Natural killer cell (primary cell): ENCODE results near the gene PPP2R5A. TPM values are rescaled to one million over a fixed set of nuclear protein-coding genes. Genes with fewer than 3 reads are reported as not detected.

Experiments used
- ATAC-seq, 3 donors: fragments of 150-1000 bp in 2 of 3; fragments of 200-7000 bp in 1 of 3; cut with Tn5 transposase; 1 replicate in 1 of 3; 2 replicates in 2 of 3; pipeline ENCODE4 v1.10.0; 2021; ENCODE audit warnings: mild to moderate bottlenecking in 2 of 3, moderate library complexity in 2 of 3
- DNase-seq, 2 donors: peaks; one replicate each; pipeline versions ENCODE4 v3.0.0 to v3.0.0-alpha.2; 2013 to 2021; ENCODE audit warnings: mixed read lengths in 1 of 2
- H3K27ac ChIP-seq: one replicate; pipeline ENCODE4 v1.5.1; 2013; ENCODE audit warnings: mild to moderate bottlenecking, low read length
- H3K27me3 ChIP-seq: one replicate; pipeline ENCODE4 v1.6.1; 2013; ENCODE audit warnings: low read length; ENCODE audit not compliant: control insufficient read depth, insufficient read depth
- H3K36me3 ChIP-seq: one replicate; pipeline ENCODE4 v1.6.1; 2013; ENCODE audit warnings: low read length; ENCODE audit not compliant: control insufficient read depth, insufficient read depth
- H3K4me1 ChIP-seq: one replicate; pipeline ENCODE4 v1.6.1; 2013; ENCODE audit warnings: low read length; ENCODE audit not compliant: control insufficient read depth, insufficient read depth
- H3K4me3 ChIP-seq: one replicate; pipeline ENCODE4 v1.5.1; 2013; ENCODE audit warnings: low read length
- H3K9me3 ChIP-seq: one replicate; pipeline ENCODE4 v1.6.1; 2013; ENCODE audit warnings: low read length; ENCODE audit not compliant: control insufficient read depth, insufficient read depth
- H3K27ac Mint-ChIP-seq, 2 donors: one replicate each; pipeline ENCODE4 v1.8.0; 2022; ENCODE audit warnings: mild to moderate bottlenecking in 2 of 2, mixed read lengths in 2 of 2, moderate library complexity in 1 of 2
- H3K27me3 Mint-ChIP-seq, 2 donors: one replicate each; pipeline ENCODE4 v1.8.0; 2022; ENCODE audit warnings: low read depth in 2 of 2, mixed read lengths in 2 of 2
- H3K36me3 Mint-ChIP-seq: one replicate; pipeline ENCODE4 v1.8.0; 2022; ENCODE audit warnings: mixed read lengths
- H3K4me1 Mint-ChIP-seq, 2 donors: one replicate each; pipeline ENCODE4 v1.8.0; 2022; ENCODE audit warnings: mixed read lengths in 2 of 2
- H3K4me3 Mint-ChIP-seq: one replicate; pipeline ENCODE4 v1.8.0; 2022; ENCODE audit warnings: mild to moderate bottlenecking, moderate library complexity, mixed read lengths
- H3K9me3 Mint-ChIP-seq, 2 donors: one replicate each; pipeline ENCODE4 v1.8.0; 2022; ENCODE audit warnings: mixed read lengths in 2 of 2
- WGBS: methylation state at CpG from one replicate; pipeline ENCODE4 v1.1.7; 2013; ENCODE audit warnings: missing lambda C conversion rate; ENCODE audit not compliant: insufficient coverage; 5-methylcytosine and 5-hydroxymethylcytosine counted together
- intact Hi-C: fragments of 100-400 bp; cut with micrococcal nuclease; formaldehyde crosslinking; loops from one replicate; pipeline ENCODE4 v1.14.2; 2022
- total RNA-seq, 4 donors: library from RNA; stranded (reverse); fragments of 120-200 nt in 1 of 4; gene quantifications; one replicate each; pipeline versions ENCODE4 v1.2.3 to v1.2.4, GENCODE V29; 2013 to 2022
- TF ChIP-seq, protein P1 (sequence below): fragments of 200-600 bp; IDR thresholded peaks from one replicate; pipeline ENCODE4 v1.8.0; 2022; ENCODE audit warnings: antibody characterized with exemption

Gene PPP2R5A
- total RNA-seq, 3 donors from 2014 or later (not counting 1 experiment from before 2014, with no cell fraction given) = 74.0 to 99.8 (median 86.4) TPM

DNA sequence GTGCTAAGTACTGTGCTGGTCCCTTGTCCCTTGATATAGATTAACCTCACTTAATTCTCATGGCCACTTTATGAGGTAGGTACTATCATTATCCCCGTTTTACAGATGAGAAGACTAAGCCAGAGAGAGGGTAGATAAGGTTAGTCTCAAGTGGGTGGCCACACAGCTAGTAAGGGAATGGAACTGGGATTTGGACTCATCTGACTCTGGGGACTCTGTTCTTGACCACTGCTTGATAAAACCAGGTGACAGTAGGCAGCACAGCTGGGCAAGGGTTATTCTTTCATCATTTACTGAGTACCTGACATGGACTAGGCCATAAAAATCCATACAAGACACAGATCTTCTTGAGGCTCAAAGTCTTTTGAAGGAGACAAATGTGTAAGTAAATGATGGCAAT lies 37.2 kb upstream of the PPP2R5A start:
- 90% methylated on average over 1 of the region's 1 CpG for WGBS
- Mint-ChIP-seq H3K4me1 (peaks cover 34 to 42% of the 10 kb centered on the region in 2 donors), H3K4me3 (no peak overlapping the region), H3K9me3 (no peaks in the 10 kb centered on the region), H3K27me3 (no peaks in the 10 kb centered on the region), H3K27ac (no peak overlapping the region), H3K36me3 (no peaks in the 10 kb centered on the region)
- peaks cover 14% of the 10 kb centered on the region for H3K4me1 ChIP-seq
- no peak overlapping the region for H3K27ac ChIP-seq
- intact Hi-C loops = no loop called here
- no peaks in the 10 kb centered on the region for H3K9me3 ChIP-seq
- TF ChIP-seq, protein P1, sequence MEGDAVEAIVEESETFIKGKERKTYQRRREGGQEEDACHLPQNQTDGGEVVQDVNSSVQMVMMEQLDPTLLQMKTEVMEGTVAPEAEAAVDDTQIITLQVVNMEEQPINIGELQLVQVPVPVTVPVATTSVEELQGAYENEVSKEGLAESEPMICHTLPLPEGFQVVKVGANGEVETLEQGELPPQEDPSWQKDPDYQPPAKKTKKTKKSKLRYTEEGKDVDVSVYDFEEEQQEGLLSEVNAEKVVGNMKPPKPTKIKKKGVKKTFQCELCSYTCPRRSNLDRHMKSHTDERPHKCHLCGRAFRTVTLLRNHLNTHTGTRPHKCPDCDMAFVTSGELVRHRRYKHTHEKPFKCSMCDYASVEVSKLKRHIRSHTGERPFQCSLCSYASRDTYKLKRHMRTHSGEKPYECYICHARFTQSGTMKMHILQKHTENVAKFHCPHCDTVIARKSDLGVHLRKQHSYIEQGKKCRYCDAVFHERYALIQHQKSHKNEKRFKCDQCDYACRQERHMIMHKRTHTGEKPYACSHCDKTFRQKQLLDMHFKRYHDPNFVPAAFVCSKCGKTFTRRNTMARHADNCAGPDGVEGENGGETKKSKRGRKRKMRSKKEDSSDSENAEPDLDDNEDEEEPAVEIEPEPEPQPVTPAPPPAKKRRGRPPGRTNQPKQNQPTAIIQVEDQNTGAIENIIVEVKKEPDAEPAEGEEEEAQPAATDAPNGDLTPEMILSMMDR = no peak
- no peak for ATAC-seq
- H3K4me3 ChIP-seq = no peak overlapping the region
- no peaks in the 10 kb centered on the region for H3K27me3 ChIP-seq
- no peaks in the 10 kb centered on the region for H3K36me3 ChIP-seq
- DNase-seq = no peak

DNA sequence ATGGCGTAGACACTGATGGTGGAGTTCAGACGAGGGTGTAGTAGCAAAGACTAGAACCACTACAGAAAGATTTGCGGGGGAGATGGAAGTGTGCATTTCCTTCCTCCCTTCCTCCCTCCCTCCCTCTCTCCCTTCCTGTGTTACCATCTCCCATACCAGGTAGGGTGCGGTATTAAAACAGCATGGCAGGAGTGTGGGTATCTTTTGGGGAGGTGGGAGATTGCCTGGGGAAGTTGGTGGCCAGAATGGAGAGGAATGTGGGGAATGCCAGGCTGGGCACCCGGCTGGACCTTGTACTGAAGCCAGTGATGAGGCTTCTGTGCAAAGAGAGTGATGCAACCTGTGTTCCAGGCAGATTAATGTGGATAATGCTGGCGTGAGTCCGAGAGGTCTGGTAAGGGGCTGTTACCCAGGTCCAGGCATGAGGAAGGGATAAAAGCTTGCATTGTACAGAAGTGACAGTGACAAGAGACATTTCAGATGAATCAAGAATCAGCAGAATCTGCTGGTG lies 30.3 kb upstream of the PPP2R5A start:
- Histone ChIP-seq H3K36me3 (no peaks in the 10 kb centered on the region), H3K27ac (peak overlapping the region; percentile 75), H3K4me3 (no peak overlapping the region), H3K4me1 (peaks cover 51% of the 10 kb centered on the region), H3K9me3 (no peaks in the 10 kb centered on the region), H3K27me3 (no peaks in the 10 kb centered on the region)
- Mint-ChIP-seq H3K4me1 (peaks cover 57 to 80% of the 10 kb centered on the region in 2 donors), H3K27me3 (no peaks in the 10 kb centered on the region), H3K4me3 (peak overlapping the region; percentile 51), H3K36me3 (no peaks in the 10 kb centered on the region), H3K27ac (peak overlapping the region; percentile 83 to 88), H3K9me3 (peaks cover 0 to 2% of the 10 kb centered on the region in 2 donors)
- DNase-seq (peak in 1 of 2 donors; percentile 51), ATAC-seq (no peak)
- intact Hi-C loops = loop anchor here (10.0 kb wide), 1 partner anchor 90 kb away; no protein-coding TSS in a partner anchor
- 57% methylated on average over 4 of the region's 7 CpGs for WGBS
- TF ChIP-seq, protein P1 = no peak

DNA sequence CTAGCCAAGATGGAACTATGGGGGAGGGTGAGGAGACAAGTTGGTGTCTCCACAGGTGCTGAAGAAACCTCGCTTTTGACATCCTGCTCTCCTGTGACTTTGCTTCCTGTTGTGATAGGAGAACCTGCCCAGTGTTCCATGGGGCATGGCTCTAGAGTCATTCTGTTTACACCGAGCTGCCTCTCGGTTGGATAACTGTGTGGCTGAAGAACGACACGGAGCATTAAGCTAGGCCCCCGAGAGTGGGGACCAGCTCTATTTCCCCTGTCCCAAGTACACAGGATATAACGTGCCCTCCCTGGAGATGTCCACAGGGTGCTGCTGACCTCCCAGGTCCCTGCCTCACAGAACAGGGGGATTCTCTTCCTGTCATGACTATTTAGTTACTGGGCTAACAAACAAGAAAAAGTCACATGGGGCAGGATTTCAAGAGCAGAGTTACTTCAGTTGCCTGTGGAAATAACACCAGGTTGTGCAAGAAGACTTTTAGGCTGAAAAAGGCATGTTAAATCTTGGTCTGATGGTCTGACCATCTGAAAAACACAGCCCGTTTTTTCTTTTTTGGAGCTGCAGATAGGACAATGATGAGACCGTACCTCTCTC lies 29.4 kb upstream of the PPP2R5A start:
- DNase-seq = peak in 1 of 2 donors; percentile 33
- Histone ChIP-seq H3K4me3 (no peak overlapping the region), H3K27ac (peak overlapping the region; percentile 75), H3K36me3 (no peaks in the 10 kb centered on the region), H3K9me3 (no peaks in the 10 kb centered on the region), H3K27me3 (no peaks in the 10 kb centered on the region), H3K4me1 (peaks cover 51% of the 10 kb centered on the region)
- TF ChIP-seq, protein P1 = no peak
- 10% methylated on average over 9 of the region's 9 CpGs for WGBS
- no peaks in the 10 kb centered on the region for H3K27me3 Mint-ChIP-seq
- no peaks in the 10 kb centered on the region for H3K36me3 Mint-ChIP-seq
- intact Hi-C loops = loop anchor here (10.0 kb wide), 1 partner anchor 91 kb away; no protein-coding TSS in a partner anchor
- ATAC-seq = peak; percentile 22 to 50 (median 49)
- H3K27ac Mint-ChIP-seq = peak overlapping the region; percentile 83 to 88
- H3K4me3 Mint-ChIP-seq = peak overlapping the region; percentile 51
- peaks cover 58 to 87% of the 10 kb centered on the region in 2 donors for H3K4me1 Mint-ChIP-seq
- H3K9me3 Mint-ChIP-seq = peaks cover 0 to 2% of the 10 kb centered on the region in 2 donors
